Esophagus squamous epithelium (tissue), 5 donors: ENCODE measurements around the gene SLC44A3. TPM values are rescaled to one million over a fixed set of nuclear protein-coding genes. Genes with fewer than 3 reads are reported as not detected.
A peak's percentile ranks its signal among the peaks of the same experiment; 100 is the strongest.

Experiments
- DNase-seq: peaks from one replicate; lab custom pipeline; 2025; lab: John Stamatoyannopoulos, UW
- H3K27ac ChIP-seq, 4 donors: fragments of 200-600 bp; sonication (generic); one replicate each; pipeline ENCODE4 v1.5.1; 2016 to 2019; ENCODE audit warnings: mild to moderate bottlenecking in 1 of 4
- H3K27me3 ChIP-seq, 4 donors: fragments of 200-600 bp; sonication (generic); 1 replicate in 3 of 4; 2 replicates in 1 of 4; pipeline versions ENCODE4 v1.5.1 to v1.6.0; 2017 to 2021; ENCODE audit warnings: antibody characterized with exemption in 1 of 4
- H3K36me3 ChIP-seq, 3 donors: fragments of 200-600 bp; sonication (generic); one replicate each; pipeline ENCODE4 v1.5.1; 2016 to 2019
- H3K4me1 ChIP-seq, 3 donors: fragments of 200-600 bp; sonication (generic); one replicate each; pipeline ENCODE4 v1.5.1; 2017 to 2019
- H3K4me3 ChIP-seq, 4 donors: fragments of 200-600 bp; sonication (generic); 1 replicate in 3 of 4; 2 replicates in 1 of 4; pipeline ENCODE4 v1.5.1; 2016 to 2019; ENCODE audit warnings: mild to moderate bottlenecking in 2 of 4, moderate library complexity in 1 of 4
- H3K9me3 ChIP-seq, 3 donors: fragments of 200-600 bp; sonication (generic); one replicate each; pipeline ENCODE4 v1.5.1; 2016 to 2019
- POLR2A ChIP-seq, 4 donors: fragments of 450-650 bp; IDR thresholded peaks; one replicate each; pipeline ENCODE4 v1.6.1; 2017; ENCODE audit warnings: antibody characterized with exemption in 4 of 4, mild to moderate bottlenecking in 4 of 4, moderate library complexity in 3 of 4
- WGBS, 2 donors: methylation state at CpG; one replicate each; pipeline ENCODE4 v1.1.5; 2018; 5-methylcytosine and 5-hydroxymethylcytosine counted together
- intact Hi-C: fragments of 100-400 bp; cut with DNase I; formaldehyde crosslinking; loops from one replicate; pipeline ENCODE4 v1.15.0; 2022
- total RNA-seq, 4 donors: library from RNA; depleted of rRNA; stranded (reverse); fragments of >200 nt; gene quantifications; one replicate each; pipeline ENCODE4 v1.1.0, GENCODE V29; 2016
- TF ChIP-seq, protein P1 (sequence below), 6 experiments: fragments of 450-650 bp in 4 of 6; fragments of 200-600 bp in 2 of 6; sonication (generic) in 2 of 6; IDR thresholded peaks; one replicate each; pipeline ENCODE4 v1.5.1; 2016 to 2019; ENCODE audit warnings: antibody characterized with exemption in 6 of 6, mild to moderate bottlenecking in 4 of 6, moderate library complexity in 4 of 6
- donor health status: DM: yes; HTN: yes; CAD: no.

The SLC44A3 gene, protein sequence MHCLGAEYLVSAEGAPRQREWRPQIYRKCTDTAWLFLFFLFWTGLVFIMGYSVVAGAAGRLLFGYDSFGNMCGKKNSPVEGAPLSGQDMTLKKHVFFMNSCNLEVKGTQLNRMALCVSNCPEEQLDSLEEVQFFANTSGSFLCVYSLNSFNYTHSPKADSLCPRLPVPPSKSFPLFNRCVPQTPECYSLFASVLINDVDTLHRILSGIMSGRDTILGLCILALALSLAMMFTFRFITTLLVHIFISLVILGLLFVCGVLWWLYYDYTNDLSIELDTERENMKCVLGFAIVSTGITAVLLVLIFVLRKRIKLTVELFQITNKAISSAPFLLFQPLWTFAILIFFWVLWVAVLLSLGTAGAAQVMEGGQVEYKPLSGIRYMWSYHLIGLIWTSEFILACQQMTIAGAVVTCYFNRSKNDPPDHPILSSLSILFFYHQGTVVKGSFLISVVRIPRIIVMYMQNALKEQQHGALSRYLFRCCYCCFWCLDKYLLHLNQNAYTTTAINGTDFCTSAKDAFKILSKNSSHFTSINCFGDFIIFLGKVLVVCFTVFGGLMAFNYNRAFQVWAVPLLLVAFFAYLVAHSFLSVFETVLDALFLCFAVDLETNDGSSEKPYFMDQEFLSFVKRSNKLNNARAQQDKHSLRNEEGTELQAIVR
- 10 to 100 TPM in 2 of 4 donors, 1 to 10 TPM in 2; 5.4 to 11.7 (median 9.4) TPM for total RNA-seq

GRCh38 chr1:94819945-94820746 lies at the start of gene SLC44A3:
TSS of gene SLC44A3 (plus strand) at chr1:94820357. CDS start at chr1:94820452, 95 bp downstream.
- Histone ChIP-seq H3K36me3 (no peaks in the 10 kb centered on the region), H3K4me1 (peaks cover 0 to 38% (median 5%) of the 10 kb centered on the region in 3 donors), H3K27ac (peak within 1 kb of the TSS; percentile 29 to 84 (median 68)), H3K9me3 (no peaks in the 10 kb centered on the region), H3K27me3 (peaks cover 0 to 18% (median 0%) of the 10 kb centered on the region in 4 donors), H3K4me3 (peak within 1 kb of the TSS; percentile 73 to 82 (median 79))
- intact Hi-C loops = loop anchor here (10.0 kb wide), 1 partner anchor 225 kb away; no protein-coding TSS in a partner anchor
- TF ChIP-seq, protein P1, sequence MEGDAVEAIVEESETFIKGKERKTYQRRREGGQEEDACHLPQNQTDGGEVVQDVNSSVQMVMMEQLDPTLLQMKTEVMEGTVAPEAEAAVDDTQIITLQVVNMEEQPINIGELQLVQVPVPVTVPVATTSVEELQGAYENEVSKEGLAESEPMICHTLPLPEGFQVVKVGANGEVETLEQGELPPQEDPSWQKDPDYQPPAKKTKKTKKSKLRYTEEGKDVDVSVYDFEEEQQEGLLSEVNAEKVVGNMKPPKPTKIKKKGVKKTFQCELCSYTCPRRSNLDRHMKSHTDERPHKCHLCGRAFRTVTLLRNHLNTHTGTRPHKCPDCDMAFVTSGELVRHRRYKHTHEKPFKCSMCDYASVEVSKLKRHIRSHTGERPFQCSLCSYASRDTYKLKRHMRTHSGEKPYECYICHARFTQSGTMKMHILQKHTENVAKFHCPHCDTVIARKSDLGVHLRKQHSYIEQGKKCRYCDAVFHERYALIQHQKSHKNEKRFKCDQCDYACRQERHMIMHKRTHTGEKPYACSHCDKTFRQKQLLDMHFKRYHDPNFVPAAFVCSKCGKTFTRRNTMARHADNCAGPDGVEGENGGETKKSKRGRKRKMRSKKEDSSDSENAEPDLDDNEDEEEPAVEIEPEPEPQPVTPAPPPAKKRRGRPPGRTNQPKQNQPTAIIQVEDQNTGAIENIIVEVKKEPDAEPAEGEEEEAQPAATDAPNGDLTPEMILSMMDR (IDR thresholded peaks at IDR 0.05) = peak in 2 of 6 experiments; percentile 19 to 39
- no peak for TF ChIP-seq POLR2A (IDR thresholded peaks at IDR 0.05)
- WGBS, 2 donors = 0 to 6% methylated on average over 11 to 17 of the region's 77 CpGs
- DNase-seq = no peak

GRCh38 chr1:94772230-94772641 lies 47.9 kb upstream of the SLC44A3 start:
- TF ChIP-seq, protein P1 (IDR thresholded peaks at IDR 0.05) = no peak
- TF ChIP-seq POLR2A (IDR thresholded peaks at IDR 0.05) = no peak
- 74 to 84% methylated on average over 4 to 5 of the region's 5 CpGs for WGBS, 2 donors
- intact Hi-C loops = no loop called here
- H3K27me3 ChIP-seq = no peaks in the 10 kb centered on the region
- DNase-seq = no peak
- H3K4me3 ChIP-seq = no peak overlapping the region
- no peaks in the 10 kb centered on the region for H3K36me3 ChIP-seq
- H3K9me3 ChIP-seq = peaks cover 0 to 5% (median 0%) of the 10 kb centered on the region in 3 donors
- H3K27ac ChIP-seq = peak overlapping the region in 3 of 4 donors; percentile 38 to 66 (median 56)
- H3K4me1 ChIP-seq = peaks cover 0 to 8% (median 0%) of the 10 kb centered on the region in 3 donors

- intact Hi-C loops = no loop called here
- Histone ChIP-seq H3K4me1 (peaks cover 0 to 8% (median 0%) of the 10 kb centered on the region in 3 donors), H3K9me3 (peaks cover 0 to 5% (median 0%) of the 10 kb centered on the region in 3 donors), H3K4me3 (no peak overlapping the region), H3K36me3 (no peaks in the 10 kb centered on the region), H3K27ac (peak overlapping the region in 3 of 4 donors; percentile 43 to 66 (median 56)), H3K27me3 (no peaks in the 10 kb centered on the region)
- DNase-seq = no peak
- TF ChIP-seq, protein P1 (IDR thresholded peaks at IDR 0.05) = no peak
- TF ChIP-seq POLR2A (IDR thresholded peaks at IDR 0.05) = no peak
- 67 to 88% methylated on average over 3 of the region's 3 CpGs for WGBS, 2 donors
These were observed 47.3 kb upstream of the SLC44A3 start for GRCh38 chr1:94772845-94773244.

- no peaks in the 10 kb centered on the region for H3K27me3 ChIP-seq
- peaks cover 0 to 5% (median 0%) of the 10 kb centered on the region in 3 donors for H3K9me3 ChIP-seq
- WGBS, 2 donors = 81 to 89% methylated on average over 3 to 5 of the region's 6 CpGs
- TF ChIP-seq POLR2A (IDR thresholded peaks at IDR 0.05) = no peak
- TF ChIP-seq, protein P1 (IDR thresholded peaks at IDR 0.05) = no peak
- H3K36me3 ChIP-seq = no peaks in the 10 kb centered on the region
- peak overlapping the region in 3 of 4 donors; percentile 43 to 77 (median 56) for H3K27ac ChIP-seq
- no peak overlapping the region for H3K4me3 ChIP-seq
- peaks cover 0 to 8% (median 0%) of the 10 kb centered on the region in 3 donors for H3K4me1 ChIP-seq
- intact Hi-C loops = no loop called here
- DNase-seq = no peak
These were observed 46.8 kb upstream of the SLC44A3 start for GRCh38 chr1:94773296-94773809.
